Smooth muscle cell of the brain vasculature (primary cell): ENCODE measurements around the gene KRTAP4-5.
"Not testable (repeated sequence)": the region's sequence is repeated elsewhere in the genome, so short reads cannot be mapped to it uniquely, and the experiment has no call there.

Source experiments
- DNase-seq: peaks from one replicate; pipeline ENCODE4 v3.0.0-alpha.2; 2012; ENCODE audit warnings: low read depth, low spot score

The KRTAP4-5 gene

GRCh38 chr17:41108728-41109386 lies 40.8 kb downstream of the KRTAP4-5 start:
- DNase-seq, result not testable (repeated sequence)

GRCh38 chr17:41107941-41108450 lies 41.6 kb downstream of the KRTAP4-5 start:
- no peak for DNase-seq

- not testable (repeated sequence) for DNase-seq
Observed at GRCh38 chr17:41105347-41105746, 44.3 kb downstream of the KRTAP4-5 start, which contains the start of gene KRTAP4-9. KRTAP4-9 (plus strand) TSS chr17:41105389; CDS start chr17:41105389, 0 bp downstream.

GRCh38 chr17:41104386-41105038 lies 45.1 kb downstream of the KRTAP4-5 start:
- not testable (repeated sequence) for DNase-seq

- no peak for DNase-seq
Observed at GRCh38 chr17:41103896-41104295, 45.7 kb downstream of the KRTAP4-5 start.

- DNase-seq, result no peak
Observed at GRCh38 chr17:41101586-41102259, 47.9 kb downstream of the KRTAP4-5 start, which contains the start of gene KRTAP4-16. KRTAP4-16 (minus strand) TSS chr17:41102209; CDS start chr17:41102209, 0 bp downstream.

GRCh38 chr17:41099682-41100480 lies 49.7 kb downstream of the KRTAP4-5 start:
- not testable (repeated sequence) for DNase-seq
